AG08395 (cell line): ENCODE data around the gene PDE11A.

Experiments
- DNase-seq: peaks from one replicate; pipeline ENCODE4 v3.0.0; 2012; ENCODE audit warnings: mixed read lengths, low spot score

PDE11A gene

DNA sequence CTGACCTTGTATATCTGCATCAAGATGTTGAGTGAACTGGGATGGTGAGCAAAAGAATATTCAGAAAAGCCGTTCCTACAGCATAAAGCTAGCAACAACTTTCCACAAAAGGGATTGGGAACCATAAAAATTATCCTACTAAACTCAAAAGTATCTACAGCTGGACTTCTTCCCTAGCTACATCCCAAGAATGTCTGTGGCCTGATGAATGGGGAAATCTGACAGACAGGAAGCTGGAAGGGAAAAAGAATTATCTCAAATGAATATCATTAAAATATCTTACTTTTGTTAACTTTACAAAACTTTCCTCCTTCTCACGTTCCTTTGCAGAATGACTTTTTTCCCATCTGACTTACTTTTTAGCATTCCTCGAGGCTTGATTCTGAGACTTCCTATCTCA lies 150.9 kb downstream of the PDE11A start:
- DNase-seq: no peak

DNA sequence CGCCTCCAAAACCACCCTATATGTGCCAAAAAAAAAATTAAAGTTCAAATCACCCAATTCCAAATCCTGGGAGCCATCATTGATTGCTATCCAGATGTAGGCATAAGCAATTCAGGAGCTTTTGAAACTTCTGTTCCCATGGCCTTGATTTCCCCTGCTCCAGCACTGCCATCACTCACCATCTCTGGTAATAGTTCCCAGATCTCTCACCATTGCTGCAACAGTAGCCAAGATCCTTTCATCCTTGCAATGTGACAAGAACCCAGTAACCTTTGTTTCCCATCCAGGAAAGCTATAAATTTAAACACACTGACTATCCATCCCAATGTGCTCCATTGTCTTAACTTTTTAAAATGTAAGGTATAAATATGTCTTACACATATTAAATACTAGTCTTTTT lies 155.4 kb downstream of the PDE11A start:
- no peak for DNase-seq

DNA sequence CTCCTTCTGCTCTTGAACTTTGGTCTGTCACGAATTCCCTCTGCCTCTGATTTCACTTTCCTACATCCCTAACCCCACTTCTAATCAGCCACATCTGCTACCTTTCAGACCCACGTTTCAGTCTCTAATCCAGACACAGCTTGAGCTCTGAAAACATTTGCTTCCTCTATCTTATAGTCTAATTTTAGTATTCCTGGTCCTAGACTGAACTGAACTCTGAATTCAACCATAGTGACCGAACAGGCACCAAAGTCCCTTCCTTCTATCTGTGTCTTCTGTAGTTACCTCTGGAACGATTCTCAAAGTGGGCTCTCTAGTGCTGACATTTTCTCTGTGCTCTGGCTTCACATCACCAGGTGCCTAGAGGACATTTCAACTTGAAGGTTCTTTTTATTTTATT lies 156.2 kb downstream of the PDE11A start:
- DNase-seq: no peak

DNA sequence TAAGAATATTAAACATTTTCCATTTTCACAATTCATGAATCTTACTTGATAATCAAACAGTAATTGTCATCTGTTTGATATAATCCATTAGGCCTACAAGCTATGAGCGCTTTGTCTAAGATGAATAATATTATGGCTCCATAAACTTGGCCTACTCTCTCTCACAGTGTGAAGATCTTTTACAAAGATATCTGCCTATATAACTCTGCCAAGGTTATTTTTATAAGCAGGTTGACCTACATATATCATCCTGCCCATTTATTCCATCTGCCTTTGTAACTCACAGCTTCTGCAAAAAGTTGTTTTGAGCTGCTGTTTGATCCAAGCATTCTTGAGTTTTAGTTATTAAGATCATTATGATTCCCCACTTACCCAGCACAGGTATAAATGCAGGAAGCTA lies 158.3 kb downstream of the PDE11A start:
- DNase-seq: no peak

DNA sequence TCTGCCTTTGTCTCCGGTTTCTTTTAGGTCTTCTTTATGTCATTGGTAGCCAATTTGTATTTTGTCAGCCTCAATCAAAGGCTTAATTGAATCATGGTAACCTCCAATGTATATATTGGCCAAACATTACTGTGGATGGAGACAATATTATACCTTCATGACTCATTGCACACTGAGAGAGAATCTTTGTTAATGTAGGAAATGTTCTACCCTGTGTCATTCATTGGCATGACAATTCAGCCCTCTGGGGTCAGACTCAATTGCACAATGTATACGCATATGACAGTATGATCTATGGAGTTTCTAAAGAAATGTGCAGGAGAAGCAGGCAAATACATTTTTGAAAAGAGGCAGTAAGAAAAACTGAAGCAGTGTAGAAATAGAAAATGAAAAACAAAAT lies 162.6 kb downstream of the PDE11A start:
- no peak for DNase-seq

DNA sequence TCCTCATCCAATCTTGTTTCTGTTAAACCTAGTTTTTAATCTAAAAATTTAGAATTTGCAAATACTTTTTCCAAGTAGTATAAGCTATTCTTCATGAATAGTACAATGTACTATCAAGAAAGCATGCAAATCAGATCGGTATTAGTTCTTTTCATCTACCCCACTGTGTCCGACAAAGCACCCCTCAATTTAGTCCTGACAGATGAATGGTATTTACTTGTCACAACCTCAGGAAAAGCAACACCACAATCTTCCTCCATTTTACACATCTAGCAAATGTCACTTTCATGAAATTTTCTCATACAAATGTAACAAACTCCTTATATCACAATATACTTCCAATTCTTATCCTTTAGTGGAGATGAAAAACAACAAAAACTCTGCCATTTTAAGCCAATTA lies 163.8 kb downstream of the PDE11A start:
- no peak for DNase-seq

DNA sequence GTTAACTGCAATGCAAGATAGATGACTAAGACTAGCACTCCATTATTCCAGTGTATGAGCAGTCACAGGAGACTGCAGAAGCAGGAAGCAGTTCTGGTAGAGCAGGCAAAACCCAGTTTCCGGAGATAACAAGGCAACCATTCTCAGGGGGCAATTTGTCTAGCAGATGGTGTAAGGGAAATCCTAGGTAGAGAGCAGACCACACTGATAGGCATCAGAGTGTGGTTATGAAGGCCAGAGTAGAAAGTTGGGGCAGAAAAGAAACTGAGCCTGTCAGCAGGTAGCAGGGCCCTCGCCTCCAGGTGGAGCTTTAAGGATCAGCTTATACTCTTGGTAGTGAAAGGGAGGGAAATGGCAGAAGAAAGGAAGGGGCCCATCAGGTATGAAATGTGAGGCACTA lies 164.4 kb downstream of the PDE11A start:
- DNase-seq: no peak

DNA sequence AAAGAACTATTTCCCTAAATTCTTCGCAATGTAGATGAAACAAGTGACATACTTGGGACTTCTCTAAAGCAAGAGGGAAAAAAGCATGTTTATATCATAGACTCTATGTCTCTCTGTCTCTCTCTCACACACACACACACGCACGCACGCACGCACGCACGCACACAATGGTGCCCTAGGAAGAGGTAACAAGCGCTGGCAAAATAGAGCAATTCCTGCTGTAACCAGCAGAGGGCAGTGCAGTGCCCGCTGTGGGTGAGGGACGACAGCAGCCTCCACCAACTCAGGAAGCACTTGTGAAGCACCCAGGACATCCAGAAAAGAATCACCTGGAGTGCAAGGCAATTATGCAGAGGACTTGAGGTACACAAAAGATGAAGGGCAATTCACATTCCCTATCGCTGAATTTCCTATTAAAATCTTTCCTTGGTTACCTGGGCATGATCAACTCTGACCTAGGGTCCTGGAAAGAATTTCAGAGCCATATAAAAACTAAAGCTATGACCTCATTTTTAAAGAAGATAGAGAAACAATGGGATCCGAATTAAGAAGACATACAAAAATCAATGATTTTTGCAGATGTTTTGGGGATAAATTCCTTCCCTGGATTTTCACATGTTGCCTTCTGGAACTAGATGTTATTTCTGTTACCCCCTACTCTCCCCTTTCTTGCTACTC lies 166.4 kb downstream of the PDE11A start:
- DNase-seq: peak; percentile 52

DNA sequence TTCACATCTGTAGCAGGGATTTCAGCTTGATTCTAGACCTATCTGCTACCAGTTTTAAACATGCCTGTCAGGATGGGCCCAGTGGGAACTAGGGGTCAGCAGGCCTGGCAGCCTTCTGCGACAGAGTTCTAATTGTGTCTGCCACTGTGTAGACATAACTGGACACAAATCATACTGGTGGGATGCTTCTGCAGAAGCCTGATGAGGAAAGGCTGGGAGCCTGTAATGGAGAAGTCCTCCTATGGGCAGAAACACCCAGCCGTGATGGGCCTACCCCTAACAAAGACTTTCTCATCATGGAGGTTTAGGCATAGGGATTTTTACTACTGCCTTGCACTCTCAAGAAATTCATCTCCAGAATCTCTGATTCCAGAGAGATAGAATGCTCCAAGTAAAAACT lies 166.9 kb downstream of the PDE11A start:
- no peak for DNase-seq

DNA sequence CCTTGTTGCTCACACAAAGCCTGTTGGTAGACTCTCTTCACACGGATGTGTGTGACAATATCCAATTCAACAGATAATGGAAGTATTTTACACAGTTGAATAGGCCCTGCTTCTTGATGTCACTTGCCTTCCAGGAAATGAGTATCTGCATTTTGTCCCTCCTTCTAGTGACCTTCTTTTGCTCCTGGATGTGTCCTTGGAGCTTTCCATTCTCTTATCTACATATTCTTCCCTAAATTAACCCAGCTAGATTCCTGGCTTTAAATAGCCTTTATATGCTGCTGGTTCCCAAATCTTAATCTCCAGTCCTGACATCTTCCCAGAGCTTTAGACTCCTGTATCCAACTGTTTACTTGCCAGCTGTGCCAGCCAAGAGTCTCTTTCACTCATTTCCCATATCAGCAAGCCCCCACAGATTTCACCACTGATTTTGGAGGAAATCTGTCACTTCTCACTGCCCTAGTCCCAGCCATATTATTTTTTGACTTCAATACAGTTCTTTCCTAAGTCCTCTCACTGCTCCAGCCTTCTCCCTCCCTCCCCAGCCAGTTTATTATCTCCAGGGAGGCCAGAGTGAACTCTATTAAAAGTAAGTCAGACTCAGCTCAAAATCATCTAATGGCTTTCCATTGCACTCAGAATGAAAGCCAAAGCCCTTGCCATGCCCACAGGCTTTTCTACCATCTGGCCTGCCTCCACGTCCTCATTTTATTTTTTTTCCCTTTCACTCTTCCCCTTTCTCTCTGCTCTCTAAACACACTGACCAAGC lies 170.0 kb downstream of the PDE11A start:
- DNase-seq: no peak

DNA sequence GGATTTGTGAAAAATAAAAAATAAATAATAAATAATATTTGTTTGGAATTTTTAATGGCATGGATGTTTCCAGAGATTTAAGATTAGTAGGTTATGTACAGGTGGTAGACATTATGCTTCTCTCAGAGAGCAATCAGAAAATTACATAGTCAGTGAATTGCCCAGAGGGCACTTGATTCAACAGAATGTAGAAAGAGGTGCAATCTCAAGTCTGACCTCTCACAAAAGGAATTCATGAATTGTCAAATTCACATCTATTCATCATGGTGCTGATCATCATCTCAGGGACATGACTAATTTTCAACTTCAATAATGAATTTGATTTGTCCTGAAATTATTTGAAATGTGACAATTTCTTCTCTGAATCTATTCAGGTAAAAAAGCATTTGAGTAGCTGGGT lies 172.5 kb downstream of the PDE11A start:
- no peak for DNase-seq

DNA sequence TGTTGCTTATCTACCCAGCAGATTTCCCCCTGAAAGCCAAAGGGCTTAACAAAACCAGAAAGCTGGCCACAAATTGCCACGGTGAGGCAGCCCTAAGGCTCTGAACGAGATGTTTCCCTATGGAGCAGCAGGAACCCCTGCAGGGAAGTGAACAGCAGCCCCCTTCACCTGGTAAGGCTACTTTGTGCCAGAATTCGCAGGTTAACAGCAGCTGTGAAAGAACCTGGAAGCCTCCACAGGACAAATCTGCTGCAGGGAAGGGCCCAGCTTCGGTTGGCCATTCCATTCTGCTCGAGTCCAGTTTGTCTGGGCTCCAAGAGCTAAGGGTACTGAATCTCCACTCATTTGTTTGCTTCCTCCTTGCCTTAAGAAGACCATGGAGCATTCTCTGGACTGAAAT lies 175.3 kb downstream of the PDE11A start:
- DNase-seq: no peak

DNA sequence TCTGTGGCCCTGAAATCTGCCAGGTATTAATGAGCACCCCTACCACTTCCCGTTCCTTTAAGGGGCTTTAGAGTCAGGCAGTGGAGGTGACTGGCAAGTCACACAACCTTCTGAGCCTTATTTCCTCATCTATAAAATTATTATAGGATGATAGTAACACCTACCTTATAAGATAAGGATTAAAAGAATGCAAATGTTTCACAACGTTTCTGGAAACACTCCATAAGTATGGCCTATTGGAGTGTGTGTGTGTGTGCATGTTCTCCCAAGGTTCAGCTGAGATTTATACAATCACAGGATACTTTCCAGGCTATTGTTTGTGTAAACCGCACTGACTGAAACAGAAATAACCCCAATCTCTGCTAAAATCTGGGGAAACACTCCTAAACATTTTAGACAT lies 176.0 kb downstream of the PDE11A start:
- DNase-seq: no peak

DNA sequence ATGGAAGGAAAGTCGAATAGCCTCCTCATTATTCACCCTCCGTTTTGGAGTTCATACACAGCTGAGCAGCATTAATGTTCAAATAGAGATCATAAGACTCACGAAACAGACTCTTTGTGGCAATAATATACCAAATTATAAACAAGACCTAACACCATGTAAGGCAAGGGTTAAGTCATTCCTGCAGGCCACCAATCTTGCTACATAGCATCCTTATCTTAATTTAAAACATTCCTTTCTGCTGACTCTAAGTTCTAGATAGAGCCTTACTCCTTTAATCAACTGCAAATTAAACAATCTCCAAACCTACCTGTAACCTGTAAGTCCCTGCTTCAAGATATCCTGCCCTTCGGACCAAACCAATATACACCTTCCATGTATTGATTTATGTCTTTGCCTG lies 178.0 kb downstream of the PDE11A start:
- no peak for DNase-seq

DNA sequence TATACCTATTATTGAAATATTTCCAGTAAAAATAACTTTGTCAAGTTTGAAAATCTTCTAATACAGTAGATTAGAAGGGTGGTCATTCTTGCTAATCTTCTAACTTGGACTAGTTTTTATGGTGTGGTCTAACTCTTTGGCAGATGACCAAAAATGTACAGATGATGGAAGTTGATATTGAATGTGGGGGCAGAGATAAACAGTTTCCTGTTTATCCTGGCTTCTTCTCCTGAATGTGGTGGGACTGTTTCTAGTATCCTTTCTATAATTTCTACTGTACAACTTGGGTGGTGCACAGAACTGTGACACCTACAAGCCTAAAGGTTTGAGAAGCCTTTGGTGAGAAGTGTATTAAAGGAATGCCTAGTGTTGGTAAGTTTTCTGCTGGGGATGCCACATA lies 178.7 kb downstream of the PDE11A start:
- DNase-seq: no peak

DNA sequence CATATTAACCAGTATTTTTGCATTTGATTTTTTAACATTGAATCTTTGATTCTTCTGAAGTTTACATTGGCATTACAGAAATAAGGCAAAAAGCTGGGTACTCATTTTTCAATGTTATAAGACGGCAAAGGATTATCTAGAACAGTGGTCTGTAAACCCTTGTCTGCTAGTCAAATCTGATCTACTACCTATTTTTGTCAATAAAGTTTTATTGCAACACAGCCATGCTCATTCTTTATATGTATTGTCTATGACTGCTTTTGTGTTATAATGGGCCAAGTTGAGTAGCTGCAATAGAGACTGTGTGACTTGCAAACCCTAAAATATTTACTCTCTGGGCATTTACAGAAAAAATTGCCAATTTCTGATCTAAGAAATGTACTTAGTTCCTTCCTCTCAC lies 181.0 kb downstream of the PDE11A start:
- DNase-seq: no peak

DNA sequence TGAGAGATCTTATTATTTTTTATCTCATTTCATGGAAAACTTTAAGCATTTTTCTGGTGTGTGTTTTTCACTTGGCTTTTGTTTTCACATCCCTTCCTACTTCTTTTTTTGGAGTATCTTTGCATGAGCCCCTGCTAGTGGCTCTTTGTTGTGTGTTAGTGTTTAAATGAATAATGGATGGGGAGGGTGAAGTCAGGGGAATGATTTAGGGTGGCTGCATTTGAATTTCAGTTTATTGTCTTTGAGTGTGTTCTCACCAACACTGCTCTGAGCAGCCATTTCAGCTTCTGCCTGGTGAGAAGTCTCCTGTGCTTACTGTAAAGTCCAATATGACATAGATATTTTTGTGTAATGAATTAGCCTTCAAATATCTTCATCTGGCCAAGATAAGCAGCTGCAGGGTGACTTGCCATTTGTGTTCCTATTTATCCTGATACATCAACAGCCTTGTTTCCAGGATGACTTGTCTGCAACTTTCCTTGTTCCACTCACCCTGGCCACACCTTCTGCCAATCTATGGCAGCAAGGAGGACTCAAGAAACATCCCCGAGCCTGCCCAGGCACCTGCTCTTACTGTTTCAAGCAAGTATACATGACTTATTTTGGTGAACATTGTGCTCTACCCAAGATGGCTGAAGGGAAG lies 182.6 kb downstream of the PDE11A start:
- no peak for DNase-seq

DNA sequence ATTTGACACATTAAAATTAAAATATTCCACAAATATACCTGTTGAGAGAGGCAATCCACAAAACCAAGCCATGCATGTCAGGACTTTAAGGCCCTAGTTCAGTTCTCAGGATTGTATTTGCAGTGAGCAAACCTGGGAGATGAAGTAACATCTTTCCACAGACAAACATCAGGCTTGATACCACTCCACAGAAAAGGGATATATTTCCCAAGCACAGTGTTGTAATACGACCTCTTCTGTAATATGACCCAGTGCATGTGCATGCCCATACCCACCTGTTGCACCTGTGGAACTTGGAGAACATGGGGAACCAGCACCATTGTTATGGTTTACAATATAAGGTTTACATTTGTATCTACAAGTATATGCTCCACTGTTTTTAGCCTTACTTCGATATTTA lies 184.0 kb downstream of the PDE11A start:
- no peak for DNase-seq

DNA sequence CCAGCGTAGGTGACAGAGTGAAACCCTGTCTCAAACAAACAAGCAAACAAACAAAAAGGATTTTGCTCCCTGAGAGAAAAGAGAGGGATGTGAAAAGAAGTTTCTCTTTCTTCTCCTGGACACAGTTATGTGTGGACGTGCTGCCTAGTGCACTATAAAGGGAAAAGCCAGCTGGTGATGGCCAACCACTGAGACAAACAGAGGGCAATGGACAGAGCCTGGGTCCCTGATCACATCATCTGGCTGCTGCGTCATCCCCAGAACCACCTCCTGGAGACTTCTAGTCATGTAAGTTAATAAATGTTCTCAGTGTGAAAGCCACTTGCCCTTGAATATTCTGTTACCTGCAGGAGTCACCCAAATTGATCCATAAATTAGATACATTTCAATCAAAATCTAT lies 184.9 kb downstream of the PDE11A start:
- DNase-seq: no peak

DNA sequence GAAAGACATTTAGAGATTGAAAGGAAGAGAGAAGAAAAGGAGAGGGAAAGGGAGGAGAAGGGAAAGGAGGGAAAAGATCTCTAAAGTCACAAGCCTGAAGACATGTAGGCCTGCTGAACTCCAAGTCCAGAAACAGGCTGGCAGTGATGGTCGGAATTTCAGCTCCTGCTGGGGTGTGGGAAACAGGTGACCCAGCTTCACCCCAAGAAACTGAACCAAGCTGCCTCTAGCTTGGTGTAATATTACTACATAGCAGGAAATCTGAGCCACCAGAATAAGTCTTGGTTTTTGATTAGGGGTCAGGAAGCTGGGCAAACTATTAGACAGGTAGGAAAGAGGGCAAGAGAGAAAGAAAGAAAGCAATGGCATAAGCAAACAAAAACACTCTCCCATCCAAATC lies 185.8 kb downstream of the PDE11A start:
- no peak for DNase-seq

DNA sequence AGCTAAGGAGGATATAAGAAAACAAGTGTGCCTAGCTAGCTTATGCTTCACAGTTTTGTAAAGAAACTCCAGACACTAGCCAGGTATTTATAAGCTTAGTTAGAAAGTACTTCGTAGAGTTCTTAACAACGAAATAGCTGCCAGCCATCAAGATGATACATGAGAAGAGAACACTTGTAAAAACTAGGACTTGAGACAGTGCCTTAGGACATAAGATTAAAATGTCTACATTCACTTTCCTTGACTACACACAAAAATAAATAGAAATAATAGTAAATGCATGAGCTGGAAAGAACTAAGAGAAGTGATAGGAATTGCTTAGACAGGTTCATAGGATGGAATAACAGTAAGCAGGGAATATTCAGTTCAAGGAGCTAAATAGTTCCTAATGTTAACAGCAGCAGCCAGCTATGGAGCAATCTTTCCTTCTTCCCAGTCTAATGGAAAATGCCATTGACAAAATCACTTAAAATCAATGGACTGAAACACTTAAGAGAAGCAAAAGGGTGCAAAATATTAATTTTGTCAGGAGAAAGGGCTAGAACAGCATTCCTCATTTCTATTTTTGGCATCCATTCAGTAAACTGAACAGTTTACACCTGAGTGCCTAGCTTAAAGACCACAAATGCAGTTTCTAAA lies 186.6 kb downstream of the PDE11A start:
- no peak for DNase-seq

DNA sequence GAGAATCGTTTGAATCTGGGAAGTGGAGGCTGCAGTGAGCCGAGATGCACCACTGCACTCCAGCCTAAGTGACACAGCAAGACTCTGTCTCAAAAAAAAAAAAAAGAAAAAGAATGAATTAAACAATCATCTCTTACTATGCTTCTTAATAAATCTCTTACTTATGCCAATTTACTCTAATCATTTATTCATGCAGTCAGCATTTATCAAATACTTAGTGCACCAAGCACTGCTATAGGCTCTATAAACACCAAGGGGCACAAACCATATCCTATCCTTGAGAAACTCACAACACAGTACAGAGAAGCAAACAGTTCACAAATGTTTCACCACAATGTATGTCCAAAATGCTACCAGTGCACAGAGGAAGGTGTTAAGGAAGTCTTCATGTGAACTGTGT lies 189.4 kb downstream of the PDE11A start:
- no peak for DNase-seq

DNA sequence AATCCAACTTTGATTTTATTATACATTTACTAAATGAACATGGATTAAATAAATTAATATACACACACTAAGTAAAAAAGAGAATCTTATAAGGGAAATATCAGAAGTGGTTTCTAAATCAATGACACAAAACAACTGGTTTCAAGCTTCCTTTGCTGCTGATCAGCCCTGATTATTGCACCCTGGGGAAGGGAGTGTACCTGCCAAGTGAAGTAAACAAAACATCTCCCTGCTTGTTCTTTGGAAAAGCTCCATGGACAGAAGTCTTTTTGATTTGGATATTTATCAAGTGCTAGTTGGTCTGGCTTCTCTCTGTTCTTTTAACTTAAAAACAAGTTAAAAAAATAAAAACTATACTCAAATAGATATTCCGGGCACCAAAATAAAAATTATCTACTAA lies 190.1 kb downstream of the PDE11A start:
- DNase-seq: no peak
